Small intestine (tissue), 7 donors: ENCODE data around the gene ZNF22. TPM values are rescaled to one million over a fixed set of nuclear protein-coding genes. Genes with fewer than 3 reads are reported as not detected.

Experiments
- DNase-seq, 2 donors: peaks; one replicate each; pipeline versions ENCODE4 v3.0.0 to v3.0.0-alpha.2; 2013
- FAIRE-seq: peaks from 2 replicates; lab custom pipeline; 2012; peaks lifted over from hg19 to GRCh38; lab: Jason Lieb, UNC
- H3K27ac ChIP-seq, 3 donors: one replicate each; pipeline ENCODE4 v1.5.1; 2013; ENCODE audit warnings: low read length in 2 of 3, mild to moderate bottlenecking in 2 of 3, control low read depth in 1 of 3, inconsistent platforms in 1 of 3, low read depth in 1 of 3, moderate library complexity in 1 of 3
- H3K27me3 ChIP-seq, 3 donors: one replicate each; pipeline ENCODE4 v1.6.1; 2013; ENCODE audit warnings: low read length in 3 of 3, inconsistent platforms in 1 of 3; ENCODE audit not compliant: control insufficient read depth in 3 of 3, insufficient read depth in 3 of 3
- H3K36me3 ChIP-seq, 3 donors: one replicate each; pipeline ENCODE4 v1.6.1; 2013; ENCODE audit warnings: low read length in 3 of 3, inconsistent platforms in 1 of 3, low read depth in 1 of 3, mild to moderate bottlenecking in 1 of 3, moderate library complexity in 1 of 3; ENCODE audit not compliant: control insufficient read depth in 3 of 3, insufficient read depth in 2 of 3
- H3K4me1 ChIP-seq, 3 donors: one replicate each; pipeline ENCODE4 v1.6.1; 2013; ENCODE audit warnings: low read length in 2 of 3, inconsistent platforms in 1 of 3, low read depth in 1 of 3, mild to moderate bottlenecking in 1 of 3, moderate library complexity in 1 of 3; ENCODE audit not compliant: control insufficient read depth in 3 of 3, insufficient read depth in 2 of 3
- H3K4me3 ChIP-seq, 3 donors: one replicate each; pipeline ENCODE4 v1.5.1; 2013; ENCODE audit warnings: low read length in 3 of 3, control low read depth in 1 of 3, inconsistent platforms in 1 of 3, low read depth in 1 of 3, mild to moderate bottlenecking in 1 of 3, moderate library complexity in 1 of 3
- H3K9me3 ChIP-seq, 2 donors: one replicate each; pipeline ENCODE4 v1.6.1; 2013; ENCODE audit warnings: low read depth in 1 of 2, low read length in 1 of 2; ENCODE audit not compliant: control insufficient read depth in 2 of 2, insufficient read depth in 1 of 2
- WGBS, 3 donors: extraction: QIAGEN DNeasy Blood & Tissue Kit; methylation state at CpG; one replicate each; pipeline ENCODE4 v1.1.7; 2013; 5-methylcytosine and 5-hydroxymethylcytosine counted together
- polyA plus RNA-seq, 4 donors: library from polyadenylated mRNA; stranded (reverse) in 3 of 4; unstranded in 1 of 4; fragments of 200-250 nt in 3 of 4; fragments of 120-200 nt in 1 of 4; gene quantifications; one replicate each; pipeline versions ENCODE4 v1.2.1 to v1.2.3, GENCODE V29; 2013
- donor health status: healthy with polysubstance abuse.
- donor health status: control.
- donor health status: control.
- donor health status: Bipolar disorder and iron deficiency.
- donor health status: healthy.

ZNF22 gene
- polyA plus RNA-seq, 4 donors = 8.1 to 30.3 (median 13.3) TPM

GRCh38 chr10:44994752-44995530 is 5.8 kb upstream of the ZNF22 start:
- WGBS, 3 donors = 78 to 83% (median 79%) methylated on average over 9 of the region's 9 CpGs
- Histone ChIP-seq H3K9me3 (no peaks in the 10 kb centered on the region), H3K4me3 (no peak overlapping the region), H3K36me3 (peaks cover 0 to 39% (median 14%) of the 10 kb centered on the region in 3 donors), H3K27me3 (no peaks in the 10 kb centered on the region), H3K4me1 (peaks cover 0 to 21% (median 10%) of the 10 kb centered on the region in 3 donors), H3K27ac (peak overlapping the region in 1 of 3 donors; percentile 39)
- no peak for FAIRE-seq
- DNase-seq = no peak

- peaks cover 0 to 39% (median 12%) of the 10 kb centered on the region in 3 donors for H3K36me3 ChIP-seq
- peaks cover 0 to 19% (median 10%) of the 10 kb centered on the region in 3 donors for H3K4me1 ChIP-seq
- peak overlapping the region in 2 of 3 donors; percentile 54 to 89 for H3K27ac ChIP-seq
- H3K9me3 ChIP-seq = no peaks in the 10 kb centered on the region
- no peaks in the 10 kb centered on the region for H3K27me3 ChIP-seq
- FAIRE-seq (no peak), DNase-seq (no peak)
- H3K4me3 ChIP-seq = no peak overlapping the region
- whole genome bisulfite sequencing, 3 donors = 37 to 55% (median 41%) methylated on average over 4 of the region's 4 CpGs
These were observed 5.2 kb upstream of the ZNF22 start for GRCh38 chr10:44995581-44995913.

DNA sequence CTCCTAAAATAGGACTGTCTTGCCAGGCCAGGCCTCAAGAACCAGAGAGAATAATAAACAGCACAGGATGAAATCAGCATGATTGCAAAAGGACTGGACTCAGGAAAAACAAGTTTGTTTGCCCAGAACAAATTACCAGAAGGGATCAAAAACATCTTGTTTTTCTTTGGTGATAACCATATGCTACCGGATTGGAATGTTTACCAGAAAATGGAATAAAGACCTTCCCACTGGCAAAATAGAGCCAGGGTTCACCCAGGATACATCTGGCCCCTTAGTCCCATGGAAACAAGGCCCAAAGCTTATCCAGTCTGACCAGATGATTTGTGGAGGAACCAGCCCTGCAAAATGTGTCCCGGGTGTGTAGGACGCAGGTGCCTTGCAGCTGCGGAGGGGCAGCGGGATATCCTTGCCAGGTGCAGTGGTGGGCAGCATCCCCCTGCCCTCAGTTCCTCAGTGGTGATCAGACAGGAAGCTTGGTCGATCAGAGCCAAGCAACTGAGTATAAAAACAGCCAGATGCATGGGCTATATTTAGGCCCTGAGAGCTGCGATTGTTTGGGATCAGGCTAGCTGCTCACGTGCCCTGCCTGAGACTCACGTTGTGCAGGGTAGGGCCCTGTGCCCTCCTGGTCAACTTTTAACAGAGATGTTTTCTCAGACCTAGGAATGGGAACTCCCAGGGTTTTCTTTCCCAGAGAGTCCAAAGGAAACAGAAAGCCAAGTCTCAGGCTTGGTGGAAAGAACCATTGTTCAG is 4.6 kb upstream of the ZNF22 start:
- DNase-seq (peak in 1 of 2 donors; percentile 31), FAIRE-seq (no peak)
- peaks cover 0 to 36% (median 8%) of the 10 kb centered on the region in 3 donors for H3K36me3 ChIP-seq
- no peaks in the 10 kb centered on the region for H3K27me3 ChIP-seq
- 34 to 48% (median 40%) methylated on average over 9 of the region's 9 CpGs for whole genome bisulfite sequencing, 3 donors
- H3K4me3 ChIP-seq = no peak overlapping the region
- peaks cover 0 to 17% (median 10%) of the 10 kb centered on the region in 3 donors for H3K4me1 ChIP-seq
- H3K27ac ChIP-seq = peak overlapping the region in 2 of 3 donors; percentile 54 to 89
- no peaks in the 10 kb centered on the region for H3K9me3 ChIP-seq

- peaks cover 0 to 19% (median 10%) of the 10 kb centered on the region in 3 donors for H3K4me1 ChIP-seq
These were observed 3.5 kb upstream of the ZNF22 start for GRCh38 chr10:44997105-44997748.

GRCh38 chr10:44998146-44998631 is 2.5 kb upstream of the ZNF22 start:
- peaks cover 0 to 23% (median 10%) of the 10 kb centered on the region in 3 donors for H3K4me1 ChIP-seq
- peaks cover 0 to under 1% of the 10 kb centered on the region in 2 donors for H3K9me3 ChIP-seq
- no peaks in the 10 kb centered on the region for H3K27me3 ChIP-seq
- FAIRE-seq = no peak
- H3K36me3 ChIP-seq = peaks cover 0 to 19% (median 2%) of the 10 kb centered on the region in 3 donors
- no peak overlapping the region for H3K4me3 ChIP-seq
- peak overlapping the region in 1 of 3 donors; percentile 43 for H3K27ac ChIP-seq
- WGBS, 3 donors = 77 to 83% (median 82%) methylated on average over 6 of the region's 6 CpGs
- no peak for DNase-seq

More at GRCh38 chr10:44997105-44997748, 3.5 kb upstream of the ZNF22 start:
- Histone ChIP-seq H3K36me3 (peaks cover 0 to 28% (median 3%) of the 10 kb centered on the region in 3 donors), H3K27me3 (no peaks in the 10 kb centered on the region), H3K4me3 (no peak overlapping the region), H3K9me3 (no peaks in the 10 kb centered on the region), H3K27ac (peak overlapping the region in 2 of 3 donors; percentile 54 to 89)
- DNase-seq (no peak), FAIRE-seq (no peak)
- WGBS, 3 donors = 90 to 93% (median 93%) methylated on average over 6 of the region's 6 CpGs

- Histone ChIP-seq H3K4me1 (peaks cover 0 to 23% (median 13%) of the 10 kb centered on the region in 3 donors), H3K27me3 (no peaks in the 10 kb centered on the region), H3K9me3 (peaks cover 0 to 7% of the 10 kb centered on the region in 2 donors), H3K4me3 (peak overlapping the region; percentile 54 to 72 (median 66)), H3K36me3 (peaks cover 0 to 6% (median 2%) of the 10 kb centered on the region in 3 donors), H3K27ac (peak overlapping the region; percentile 91 to 93 (median 92))
- DNase-seq (peak; percentile 79 to 84), FAIRE-seq (no peak)
- WGBS, 3 donors = 13 to 26% (median 23%) methylated on average over 12 of the region's 12 CpGs
These were observed 478 bp upstream of the ZNF22 start for GRCh38 chr10:45000138-45000751.

DNA sequence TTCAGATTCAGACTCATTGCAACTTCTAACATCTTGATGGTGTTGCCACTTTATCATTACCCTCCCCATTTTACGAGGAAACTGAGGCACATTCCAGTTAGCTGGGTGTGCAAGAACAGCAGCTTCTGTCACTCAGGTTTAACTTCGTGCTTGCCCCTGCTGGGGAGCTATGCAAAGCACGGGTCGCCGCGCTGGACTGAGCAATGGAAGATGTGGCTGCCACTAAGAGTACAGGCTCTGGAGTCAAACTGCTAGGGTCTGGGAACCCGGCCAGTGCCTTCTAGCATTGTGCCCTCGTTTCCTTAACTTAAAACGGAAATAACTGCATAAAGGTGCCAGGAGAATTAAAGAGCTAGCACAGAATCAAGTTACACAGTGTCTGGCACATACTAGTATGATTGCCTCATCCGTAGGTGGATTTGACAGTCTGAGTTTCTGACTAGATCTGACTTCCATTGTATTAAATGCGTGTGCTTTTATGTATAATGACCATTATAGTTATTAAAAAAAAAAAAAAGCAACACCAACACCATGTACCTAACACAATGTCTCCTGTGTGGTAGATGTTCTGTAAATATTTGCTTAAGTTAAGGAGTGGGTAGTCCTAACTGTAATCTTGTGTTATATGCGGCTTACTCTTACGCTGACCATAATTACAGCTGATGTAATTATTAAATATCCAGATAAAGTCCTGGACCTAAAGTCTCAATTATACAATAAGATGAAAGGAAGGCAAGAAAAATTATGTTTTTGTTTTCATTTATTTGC is 842 bp downstream of the ZNF22 start:
- no peak for FAIRE-seq
- Histone ChIP-seq H3K27ac (peak overlapping the region; percentile 91 to 93 (median 92)), H3K4me1 (peaks cover 0 to 15% (median 11%) of the 10 kb centered on the region in 3 donors)

More for the DNA sequence above, 842 bp downstream of the ZNF22 start:
- Histone ChIP-seq H3K36me3 (peaks cover 0 to 6% (median 2%) of the 10 kb centered on the region in 3 donors), H3K4me3 (peak overlapping the region; percentile 66 to 72 (median 69)), H3K9me3 (peaks cover 0 to 7% of the 10 kb centered on the region in 2 donors), H3K27me3 (no peaks in the 10 kb centered on the region)
- 2 to 9% (median 6%) methylated on average over 13 of the region's 13 CpGs for WGBS, 3 donors
- DNase-seq = peak in 1 of 2 donors; percentile 64
